Hematopoietic multipotent progenitor cell treated with erythropoietin and hydrocortisone succinate and interleukin-3 and kit ligand, for 15 days (in vitro differentiated cells): Measurements from ENCODE around the gene GPM6B.

Source experiments
- DNase-seq: peaks from one replicate; pipeline ENCODE4 v3.0.0-alpha.2; 2015; ENCODE audit warnings: low spot score

Gene GPM6B

DNA sequence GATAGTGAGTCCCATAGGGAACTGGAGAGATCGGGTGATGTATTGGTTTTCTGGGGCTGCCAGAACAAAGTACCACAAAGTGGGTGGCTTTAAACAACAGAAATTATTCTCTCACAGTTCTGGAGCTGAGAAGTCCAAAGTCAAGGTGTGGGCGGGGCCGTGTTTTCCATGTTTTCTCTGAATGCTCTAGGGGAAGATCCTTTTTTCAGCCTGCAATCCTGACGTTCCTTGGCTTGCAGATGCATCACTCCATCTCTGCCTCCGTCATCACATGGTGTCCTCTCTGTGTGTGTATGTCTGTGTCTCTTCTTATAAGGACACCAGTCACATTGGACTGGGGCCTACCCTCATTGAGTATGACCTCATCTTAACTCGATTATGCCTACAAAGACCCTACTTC lies 7.9 kb upstream of the GPM6B start:
- no peak for DNase-seq

GRCh38 chrX:13821738-13822137 lies 4.8 kb upstream of the GPM6B start:
- no peak for DNase-seq

DNA sequence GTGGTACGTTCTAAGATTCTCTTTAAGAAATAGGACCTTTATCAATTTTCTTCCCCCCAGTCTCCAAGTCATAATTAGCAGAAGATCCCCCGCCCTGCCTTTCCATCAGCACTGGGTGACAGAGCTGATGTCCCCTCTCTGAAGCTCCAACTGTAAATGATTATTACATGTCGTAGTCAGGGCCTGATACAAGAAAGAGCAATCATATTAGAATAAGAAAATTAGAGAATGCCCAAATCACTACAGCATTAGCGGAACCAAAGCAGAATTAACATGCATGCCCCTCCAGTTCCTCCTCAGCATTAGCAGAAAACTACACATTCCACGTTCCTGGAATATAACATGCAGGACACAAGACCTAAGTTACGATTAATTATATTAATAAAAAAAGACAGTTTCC lies 717 bp downstream of the GPM6B start:
- no peak for DNase-seq

DNA sequence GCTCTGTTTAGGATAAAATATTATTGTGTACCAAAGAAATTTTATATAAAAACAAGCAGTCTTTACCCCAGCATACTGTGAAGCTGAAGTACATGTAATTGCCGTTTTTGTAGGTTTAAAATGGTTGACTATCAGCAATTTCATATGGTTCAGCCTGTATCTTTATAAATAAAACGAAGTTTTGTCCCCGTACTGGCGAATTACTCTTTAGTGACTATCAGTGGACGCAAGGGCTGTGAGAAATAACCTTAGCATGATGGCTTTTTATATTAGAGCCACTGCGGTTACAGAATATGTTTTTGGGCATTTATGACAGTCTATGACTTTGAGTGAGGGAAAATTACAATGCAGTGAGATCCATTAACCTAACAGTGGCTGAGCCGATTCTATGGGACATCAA lies 1.2 kb downstream of the GPM6B start:
- DNase-seq, result no peak

DNA sequence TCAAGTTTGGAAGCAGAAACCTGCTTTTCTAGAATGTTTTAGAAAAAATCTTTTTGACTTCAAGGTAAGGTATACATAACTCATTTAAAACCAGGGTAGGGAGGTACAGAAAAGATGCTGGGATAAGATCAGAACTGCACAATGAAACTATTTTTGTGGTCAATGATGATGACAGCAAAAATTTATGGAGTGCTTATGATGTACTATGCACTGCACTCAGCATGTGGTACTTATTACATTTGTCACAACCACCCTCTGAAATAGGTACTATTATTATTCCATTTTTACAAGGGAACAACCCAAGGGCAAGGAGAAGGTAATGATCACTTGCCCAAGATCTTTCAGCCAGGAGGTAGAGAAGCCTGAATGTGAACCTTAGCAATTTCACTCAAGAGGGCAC lies 8.0 kb downstream of the GPM6B start:
- DNase-seq, result no peak

GRCh38 chrX:13808293-13808692 lies 8.6 kb downstream of the GPM6B start:
- DNase-seq, result no peak

DNA sequence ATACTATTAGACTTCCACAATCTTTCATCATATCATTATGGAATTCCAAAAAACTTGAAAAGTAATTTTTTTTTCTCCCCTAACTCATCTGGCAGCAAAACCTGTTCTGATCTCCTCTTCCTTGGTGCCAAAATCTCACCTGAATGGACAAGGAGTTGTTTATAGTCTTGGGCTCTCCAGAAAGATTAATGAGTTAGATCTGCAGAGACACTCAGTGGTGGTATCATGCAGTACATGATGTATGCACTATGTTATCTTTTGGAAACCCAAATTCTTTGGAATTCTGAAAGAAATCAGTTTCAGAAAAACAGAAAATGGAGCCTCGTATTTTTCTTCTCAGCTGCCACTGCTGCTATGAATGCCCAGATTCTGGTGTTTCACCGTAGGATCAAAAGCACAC lies 11.7 kb downstream of the GPM6B start:
- no peak for DNase-seq

DNA sequence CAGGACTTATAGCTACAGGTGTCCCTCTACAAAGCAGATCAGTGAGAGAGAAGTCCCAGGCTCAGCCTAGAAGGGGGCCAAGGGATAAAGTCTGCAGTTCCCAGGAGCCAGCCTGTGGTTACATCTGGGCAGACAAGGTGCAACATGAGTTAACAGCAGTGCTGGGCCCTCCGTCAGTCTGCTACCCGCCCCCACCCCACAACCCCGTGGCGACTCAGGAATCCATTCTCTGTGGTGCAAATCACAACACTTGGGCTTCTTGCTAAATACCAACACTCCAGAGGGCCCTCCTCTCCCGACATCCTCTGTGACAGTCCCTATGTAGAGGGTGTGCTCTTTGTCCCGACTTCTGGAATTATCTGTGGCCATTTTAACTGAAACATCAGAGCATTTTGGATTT lies 13.8 kb downstream of the GPM6B start:
- DNase-seq, result no peak

GRCh38 chrX:13798184-13798583 lies 18.7 kb downstream of the GPM6B start:
- DNase-seq, result no peak

GRCh38 chrX:13797512-13797911 lies 19.4 kb downstream of the GPM6B start:
- no peak for DNase-seq

GRCh38 chrX:13794417-13794816 lies 22.5 kb downstream of the GPM6B start:
- no peak for DNase-seq

DNA sequence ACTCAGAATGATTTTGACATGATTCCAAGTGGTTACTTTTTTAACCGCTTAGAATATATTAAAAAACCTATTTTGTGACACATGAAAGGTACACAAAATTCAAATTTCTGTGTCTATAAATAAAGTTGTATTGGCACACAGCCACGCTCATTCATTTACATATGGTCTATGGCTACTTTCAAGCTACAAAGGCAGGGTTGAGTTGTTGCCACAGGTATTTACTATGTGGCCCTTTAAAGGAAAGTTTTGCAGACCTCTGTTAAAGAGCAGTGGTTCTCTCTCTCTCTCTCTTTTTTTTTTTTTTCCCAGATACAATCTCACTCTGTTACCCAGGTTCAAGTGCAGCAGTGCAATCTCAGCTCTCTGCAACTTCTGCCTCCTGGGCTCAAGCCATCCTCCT lies 23.0 kb downstream of the GPM6B start:
- no peak for DNase-seq

GRCh38 chrX:13791559-13791958 lies 25.3 kb downstream of the GPM6B start:
- DNase-seq, result no peak

DNA sequence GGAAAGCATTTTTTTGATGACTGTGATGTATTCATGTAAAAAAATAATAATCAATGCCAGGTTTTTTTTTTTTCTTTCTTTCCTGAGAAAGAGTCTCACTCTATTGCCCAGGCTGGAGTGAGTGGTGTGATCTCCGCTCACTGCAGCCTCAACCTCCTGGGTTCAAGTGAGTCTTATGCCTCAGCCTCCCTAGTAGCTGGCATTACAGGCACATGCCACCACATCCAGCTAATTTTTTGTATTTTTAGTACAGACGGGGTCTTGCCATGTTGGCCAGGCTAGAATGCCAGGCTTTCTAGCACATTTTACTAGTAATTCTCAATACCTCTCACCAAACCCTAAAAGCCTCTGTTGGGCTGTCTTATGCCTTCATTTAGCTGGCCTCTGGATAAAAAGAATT lies 25.7 kb downstream of the GPM6B start:
- no peak for DNase-seq

GRCh38 chrX:13790206-13791131 lies 26.4 kb downstream of the GPM6B start:
- DNase-seq, result no peak

- DNase-seq, result no peak
Observed at GRCh38 chrX:13786048-13786447, 30.8 kb downstream of the GPM6B start.

GRCh38 chrX:13780868-13781427 lies 35.9 kb downstream of the GPM6B start:
- DNase-seq, result no peak

- DNase-seq, result no peak
Observed at GRCh38 chrX:13778916-13779315, 38.0 kb downstream of the GPM6B start.

DNA sequence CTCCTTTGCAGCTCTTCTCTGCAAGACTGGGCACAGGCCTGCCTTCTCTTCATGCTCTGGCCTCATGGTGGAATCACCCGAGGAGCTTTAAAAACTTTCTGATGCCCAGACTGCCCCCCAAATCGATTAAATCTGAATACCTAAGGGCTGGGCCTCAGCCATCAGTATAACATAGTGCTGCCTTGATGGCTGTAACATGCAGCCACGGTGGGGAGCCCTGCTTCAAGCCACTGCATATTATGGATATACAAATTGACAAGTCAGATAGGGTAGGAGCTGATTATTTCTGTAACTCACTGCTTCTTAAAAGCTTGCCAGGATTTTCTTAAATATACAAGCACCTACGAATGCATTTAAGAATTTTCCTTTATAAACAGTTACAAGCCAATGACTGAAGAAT lies 40.5 kb downstream of the GPM6B start:
- no peak for DNase-seq

DNA sequence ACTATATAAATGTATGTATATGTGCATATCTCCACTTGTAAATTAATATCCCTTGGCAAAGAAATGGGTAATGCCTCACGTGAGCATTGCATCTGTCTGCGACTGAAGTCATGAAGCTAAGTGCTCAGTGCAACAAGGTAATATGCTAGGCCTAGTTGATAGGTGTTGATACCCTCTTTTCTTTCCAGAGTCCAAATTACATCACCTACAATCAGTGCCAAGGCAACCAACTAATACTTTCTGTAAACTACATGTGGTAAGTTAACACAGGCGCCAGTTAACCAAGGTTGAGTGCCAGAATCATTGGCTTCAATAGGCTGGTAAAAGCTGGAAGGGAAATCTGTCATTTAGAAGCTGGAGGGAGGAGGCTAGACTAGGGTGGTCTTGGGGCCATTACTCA lies 41.1 kb downstream of the GPM6B start:
- no peak for DNase-seq

GRCh38 chrX:13774696-13775095 lies 42.2 kb downstream of the GPM6B start:
- DNase-seq, result no peak

GRCh38 chrX:13770013-13770535 lies 46.8 kb downstream of the GPM6B start:
- DNase-seq, result no peak

DNA sequence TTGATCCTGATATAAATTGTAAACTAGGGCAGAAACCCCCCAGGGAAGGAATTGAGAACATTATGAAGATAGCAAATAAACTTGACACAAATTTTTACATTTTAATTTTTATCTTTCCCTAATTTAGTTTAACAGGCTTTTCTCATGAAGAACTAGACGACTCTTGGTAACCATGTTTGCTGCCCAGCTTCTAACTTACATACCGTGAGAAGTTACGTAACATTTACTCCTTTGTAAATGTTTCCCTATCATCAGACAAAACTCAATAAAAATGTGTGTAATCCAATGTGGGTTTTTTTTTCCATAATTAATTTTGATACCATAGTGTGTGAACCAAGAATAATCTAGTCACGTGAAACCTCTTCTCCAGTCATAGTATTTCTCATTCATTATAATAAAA lies 48.0 kb downstream of the GPM6B start:
- no peak for DNase-seq

DNA sequence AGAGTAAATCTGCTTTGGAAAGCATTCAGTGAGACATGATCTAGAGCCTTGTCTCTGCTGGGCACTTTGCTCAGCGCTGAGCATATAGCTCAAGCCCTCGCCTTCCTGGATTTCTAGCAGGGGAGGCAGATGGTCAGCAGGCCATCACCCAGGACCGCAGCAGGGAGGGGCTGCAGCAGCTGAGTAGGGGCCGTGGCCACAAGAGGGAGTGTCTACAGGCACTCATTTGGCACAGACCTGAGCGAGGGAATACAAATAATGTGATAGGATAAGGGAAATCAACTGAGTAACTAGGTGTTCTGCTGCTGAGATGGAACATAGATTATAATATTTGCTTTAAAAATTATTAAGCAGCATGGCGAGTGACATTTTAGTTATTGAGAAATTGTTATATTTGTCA lies 52.1 kb downstream of the GPM6B start:
- DNase-seq, result no peak
